Prostate gland (tissue), 2 donors: ENCODE results near the gene MCTS1.

ENCODE experiments used
- CTCF ChIP-seq, 4 experiments: fragments of 200-600 bp in 2 of 4; fragments of 450-650 bp in 2 of 4; sonication (generic) in 2 of 4; IDR thresholded peaks; 1 replicate in 3 of 4; 2 replicates in 1 of 4; pipeline ENCODE4 v1.5.1; 2016 to 2019; ENCODE audit warnings: antibody characterized with exemption in 4 of 4, mild to moderate bottlenecking in 2 of 4, moderate library complexity in 2 of 4
- POLR2AphosphoS5 ChIP-seq: sonication (generic); formaldehyde crosslinking; IDR thresholded peaks from one replicate; pipeline ENCODE4 v1.6.1; 2017; ENCODE audit warnings: antibody characterized with exemption

GRCh38 chrX:120556251-120556650, 47.6 kb upstream of the MCTS1 start:
- TF ChIP-seq CTCF (IDR thresholded peaks at IDR 0.05) (no peak), POLR2AphosphoS5 (no peak)
